Spleen (tissue), 11 donors: Measurements from ENCODE around the gene ERC1. TPM values are rescaled to one million over a fixed set of nuclear protein-coding genes. Genes with fewer than 3 reads are reported as not detected.

ENCODE experiments used
- DNase-seq: peaks from one replicate; pipeline ENCODE4 v3.0.0-alpha.2; 2020
- H3K27ac ChIP-seq, 8 donors: fragments of 200-600 bp; sonication (generic) in 7 of 8; 1 replicate in 4 of 8; 2 replicates in 4 of 8; pipeline versions ENCODE4 v1.5.0 to v1.8.0; 2016 to 2021; ENCODE audit warnings: inconsistent platforms in 4 of 8, mild to moderate bottlenecking in 4 of 8, moderate library complexity in 1 of 8
- H3K27me3 ChIP-seq, 7 donors: fragments of 200-600 bp; sonication (generic) in 6 of 7; replicated peaks in 1 of 7; 1 replicate in 4 of 7; 2 replicates in 3 of 7; pipeline versions ENCODE4 v1.5.0 to v1.8.0; 2016 to 2021; ENCODE audit warnings: inconsistent platforms in 3 of 7, mild to moderate bottlenecking in 1 of 7
- H3K36me3 ChIP-seq, 6 donors: fragments of 200-600 bp; sonication (generic) in 5 of 6; 1 replicate in 4 of 6; 2 replicates in 2 of 6; pipeline versions ENCODE4 v1.5.0 to v1.8.0; 2016 to 2021; ENCODE audit warnings: inconsistent platforms in 2 of 6
- H3K4me1 ChIP-seq, 6 donors: fragments of 200-600 bp; sonication (generic) in 5 of 6; 1 replicate in 3 of 6; 2 replicates in 3 of 6; pipeline versions ENCODE4 v1.5.0 to v1.8.0; 2016 to 2021; ENCODE audit warnings: inconsistent platforms in 3 of 6
- H3K4me3 ChIP-seq, 8 donors: fragments of 200-600 bp; sonication (generic) in 7 of 8; 1 replicate in 4 of 8; 2 replicates in 4 of 8; pipeline versions ENCODE4 v1.5.0 to v1.8.0; 2016 to 2021; ENCODE audit warnings: inconsistent platforms in 4 of 8, mild to moderate bottlenecking in 4 of 8, moderate library complexity in 2 of 8
- H3K9me3 ChIP-seq, 8 donors: fragments of 200-600 bp; sonication (generic) in 7 of 8; 1 replicate in 4 of 8; 2 replicates in 4 of 8; pipeline versions ENCODE4 v1.5.0 to v1.8.0; 2016 to 2021; ENCODE audit warnings: inconsistent platforms in 4 of 8
- CTCF ChIP-seq, 11 experiments: fragments of 200-600 bp in 7 of 11; fragments of 450-650 bp in 4 of 11; sonication (generic) in 4 of 11; IDR thresholded peaks in 8 of 11; conservative IDR thresholded peaks in 3 of 11; 1 replicate in 7 of 11; 2 replicates in 4 of 11; pipeline versions ENCODE4 v1.4.0 to v1.8.0; 2016 to 2021; ENCODE audit warnings: antibody characterized with exemption in 11 of 11, inconsistent platforms in 4 of 11, mild to moderate bottlenecking in 1 of 11
- POLR2A ChIP-seq, 3 donors: fragments of 450-650 bp; IDR thresholded peaks; one replicate each; pipeline ENCODE4 v1.5.1; 2017; ENCODE audit warnings: antibody characterized with exemption in 3 of 3, mild to moderate bottlenecking in 1 of 3
- POLR2AphosphoS5 ChIP-seq, 3 donors: sonication (generic); formaldehyde crosslinking; IDR thresholded peaks; one replicate each; pipeline ENCODE4 v1.5.1; 2017; ENCODE audit warnings: antibody characterized with exemption in 3 of 3
- WGBS, 5 donors: extraction: QIAGEN DNeasy Blood & Tissue Kit in 3 of 5; methylation state at CpG; one replicate each; pipeline versions ENCODE4 v1.1.5 to v1.1.7; 2013 to 2018; 5-methylcytosine and 5-hydroxymethylcytosine counted together
- intact Hi-C: fragments of 100-400 bp; cut with DNase I; formaldehyde crosslinking; loops from one replicate; pipeline ENCODE4 v1.15.0; 2023; ENCODE audit warnings: low total_unique reads
- polyA plus RNA-seq, 3 donors: library from polyadenylated mRNA; stranded (reverse); fragments of 200-250 nt; gene quantifications; one replicate each; pipeline ENCODE4 v1.2.1, GENCODE V29; 2013
- total RNA-seq, 7 donors: library from RNA; depleted of rRNA in 3 of 7; stranded (reverse); fragments of >200 nt in 3 of 7; fragmentation: NEBNext Ultra II Directional in 4 of 7; extraction: Animal tissue kit (Norgen Biotek cat#: 25700) in 4 of 7; gene quantifications; one replicate each; pipeline versions ENCODE4 v1.1.0 to v1.2.1, GENCODE V29; 2016 to 2021
- donor health status: healthy with polysubstance abuse.
- donor health status: DM: no; HTN: no; CAD: no; lungs with moderate emphysema.
- donor health status: DM: no; HTN: no; CAD: no.
- donor health status: Bipolar disorder and iron deficiency.
- donor health status: healthy.
- donor health status: DM: no; HTN: no; CAD: no.
- donor health status: DM: yes; HTN: yes; CAD: no.

The ERC1 gene
- total and polyA plus RNA-seq, 10 donors: 1.2 to 73.4 (median 42.6) TPM

DNA sequence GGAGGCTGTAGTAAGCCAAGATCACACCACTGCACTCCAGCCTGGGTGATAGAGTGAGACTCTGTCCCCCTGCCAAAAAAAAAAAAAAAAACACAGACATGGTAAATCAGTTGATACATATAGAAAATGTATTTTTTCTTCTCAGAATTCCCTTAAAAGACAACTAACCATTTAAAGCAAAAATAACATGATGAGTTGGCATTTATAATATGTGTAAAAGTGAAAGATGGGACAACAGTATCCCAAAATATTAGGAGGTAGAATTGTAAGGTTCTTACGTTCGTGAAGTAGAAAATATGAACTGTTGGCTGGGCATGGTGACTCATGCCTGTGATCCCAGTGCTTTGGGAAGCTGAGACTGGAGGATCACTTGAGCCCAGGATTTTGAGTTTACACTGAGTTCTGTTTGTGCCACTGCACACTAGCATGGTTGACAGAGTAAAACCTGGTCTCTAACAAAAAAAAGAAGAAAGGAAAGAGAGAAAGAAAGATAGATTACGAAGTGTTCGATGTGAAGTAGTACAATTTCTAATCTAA is 306.7 kb downstream of the ERC1 start:
- no peak for DNase-seq
- Histone ChIP-seq H3K4me1 (no peaks in the 10 kb centered on the region), H3K4me3 (no peak overlapping the region), H3K27me3 (no peaks in the 10 kb centered on the region), H3K36me3 (peaks cover 0 to 40% (median 2%) of the 10 kb centered on the region in 6 donors), H3K27ac (no peak overlapping the region), H3K9me3 (peaks cover 0 to 15% (median 0%) of the 10 kb centered on the region in 8 donors)
- TF ChIP-seq POLR2A (IDR thresholded peaks at IDR 0.05) (no peak), POLR2AphosphoS5 (IDR thresholded peaks at IDR 0.05) (no peak), CTCF (IDR thresholded peaks at IDR 0.05 in 8 of 11, conservative IDR thresholded peaks at IDR 0.05 in 3 of 11) (no peak)
- 94 to 98% (median 97%) methylated on average over 4 of the region's 4 CpGs for WGBS, 5 donors
- intact Hi-C loops: no loop called here

DNA sequence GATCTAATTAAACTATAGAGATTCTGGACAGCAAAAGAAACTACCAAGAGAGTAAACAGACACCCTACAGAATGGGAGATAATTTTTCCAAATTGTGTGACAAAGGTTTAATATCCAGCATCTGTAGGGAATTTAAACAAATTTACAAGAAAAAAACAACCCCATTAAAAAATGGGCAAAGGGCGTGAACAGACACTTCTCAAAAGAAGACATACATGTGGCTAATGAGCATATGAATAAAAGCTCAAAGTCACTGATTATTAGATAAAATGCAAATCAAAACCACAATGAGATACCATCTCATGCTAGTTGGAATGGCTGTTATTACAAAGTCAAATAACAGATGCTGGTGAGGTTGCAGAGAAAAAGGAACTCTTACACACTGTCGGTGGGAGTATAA is 309.4 kb downstream of the ERC1 start:
- intact Hi-C loops: no loop called here
- no peak for DNase-seq
- peaks cover 0 to 10% (median 5%) of the 10 kb centered on the region in 6 donors for H3K4me1 ChIP-seq
- TF ChIP-seq POLR2A (IDR thresholded peaks at IDR 0.05): no peak
- TF ChIP-seq CTCF (IDR thresholded peaks at IDR 0.05 in 8 of 11, conservative IDR thresholded peaks at IDR 0.05 in 3 of 11): no peak
- TF ChIP-seq POLR2AphosphoS5 (IDR thresholded peaks at IDR 0.05): no peak
- no peaks in the 10 kb centered on the region for H3K27me3 ChIP-seq
- H3K4me3 ChIP-seq: no peak overlapping the region
- peaks cover 0 to 15% (median 0%) of the 10 kb centered on the region in 8 donors for H3K9me3 ChIP-seq
- WGBS, 5 donors: 82 to 96% (median 91%) methylated on average over 2 of the region's 2 CpGs
- peaks cover 0 to 25% (median 2%) of the 10 kb centered on the region in 6 donors for H3K36me3 ChIP-seq
- H3K27ac ChIP-seq: no peak overlapping the region

DNA sequence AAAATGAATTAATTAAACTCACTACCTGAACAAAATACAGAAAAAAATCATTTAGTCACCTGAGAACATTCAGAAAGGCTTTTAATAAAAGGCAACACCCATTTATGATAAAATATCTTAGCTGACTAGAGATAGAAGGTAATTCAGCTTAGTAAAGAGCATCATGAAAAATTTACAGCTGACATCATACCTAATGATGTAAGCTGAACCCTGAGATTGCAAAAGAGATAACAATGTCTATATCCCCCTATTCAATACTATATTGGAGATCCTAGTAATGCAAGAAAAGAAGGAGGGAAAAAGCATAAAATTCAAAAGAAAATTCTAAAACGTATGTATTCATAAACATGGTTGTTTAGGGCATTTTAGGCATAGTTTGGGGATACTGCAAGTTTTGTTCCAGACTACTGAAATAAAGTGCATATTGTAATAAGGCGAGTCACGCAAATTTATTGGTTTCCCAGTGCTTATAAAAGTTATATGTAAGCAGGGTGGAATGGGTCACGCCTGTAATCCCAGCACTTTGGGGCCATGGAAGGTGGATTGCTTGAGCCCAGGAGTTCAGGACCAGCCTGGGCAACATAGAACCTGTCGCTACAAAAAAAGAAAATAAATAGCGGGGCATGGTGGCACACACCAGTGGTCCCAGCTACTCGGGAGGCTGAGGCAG is 311.3 kb downstream of the ERC1 start:
- 90 to 98% (median 96%) methylated on average over 7 of the region's 7 CpGs for WGBS, 5 donors
- H3K27me3 ChIP-seq: no peaks in the 10 kb centered on the region
- H3K36me3 ChIP-seq: peaks cover 0 to 22% (median 2%) of the 10 kb centered on the region in 6 donors
- H3K4me1 ChIP-seq: peaks cover 0 to 29% (median 20%) of the 10 kb centered on the region in 6 donors
- H3K4me3 ChIP-seq: no peak overlapping the region
- H3K9me3 ChIP-seq: peaks cover 0 to 15% (median 0%) of the 10 kb centered on the region in 8 donors
- H3K27ac ChIP-seq: no peak overlapping the region
- TF ChIP-seq POLR2AphosphoS5 (IDR thresholded peaks at IDR 0.05) (no peak), POLR2A (IDR thresholded peaks at IDR 0.05) (no peak), CTCF (IDR thresholded peaks at IDR 0.05 in 8 of 11, conservative IDR thresholded peaks at IDR 0.05 in 3 of 11) (no peak)
- no peak for DNase-seq
- intact Hi-C loops: no loop called here

DNA sequence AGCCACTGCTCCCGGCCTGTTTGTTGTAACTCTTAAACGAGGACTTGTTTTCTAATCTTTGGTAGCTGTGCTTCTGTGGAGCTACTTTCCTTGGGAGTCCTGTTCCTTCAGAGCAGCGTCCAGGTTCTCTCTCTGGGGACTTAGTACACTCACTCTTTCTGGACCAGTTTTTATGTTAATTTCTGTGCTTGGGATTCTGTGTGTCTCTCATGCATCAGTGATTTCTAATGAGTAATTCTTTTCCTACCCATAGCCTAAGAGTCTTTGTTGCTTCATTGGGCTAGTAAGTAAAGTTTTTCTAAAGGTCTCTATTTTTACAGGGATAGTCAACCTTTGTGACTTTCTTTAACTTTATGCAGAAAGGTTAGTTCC is 314.0 kb downstream of the ERC1 start:
- WGBS, 5 donors: 82 to 94% (median 87%) methylated on average over 3 of the region's 3 CpGs
- peak overlapping the region in 6 of 8 donors; percentile 58 to 85 (median 76) for H3K27ac ChIP-seq

More for the DNA sequence above, 314.0 kb downstream of the ERC1 start:
- H3K36me3 ChIP-seq: peaks cover 0 to 4% (median 0%) of the 10 kb centered on the region in 6 donors
- H3K9me3 ChIP-seq: peaks cover 0 to 6% (median 0%) of the 10 kb centered on the region in 8 donors
- H3K27me3 ChIP-seq: no peaks in the 10 kb centered on the region
- peaks cover 0 to 56% (median 35%) of the 10 kb centered on the region in 6 donors for H3K4me1 ChIP-seq
- no peak for DNase-seq
- TF ChIP-seq POLR2A (IDR thresholded peaks at IDR 0.05) (no peak), POLR2AphosphoS5 (IDR thresholded peaks at IDR 0.05) (no peak), CTCF (IDR thresholded peaks at IDR 0.05 in 8 of 11, conservative IDR thresholded peaks at IDR 0.05 in 3 of 11) (no peak)
- H3K4me3 ChIP-seq: no peak overlapping the region
- intact Hi-C loops: no loop called here
